DMS53 (cell line): Measurements from ENCODE around the gene SIGLEC11.
"Not testable (repeated sequence)": the region's sequence is repeated elsewhere in the genome, so short reads cannot be mapped to it uniquely, and the experiment has no call there.

Experiments
- DNase-seq: peaks from one replicate; lab custom pipeline; 2025; lab: John Stamatoyannopoulos, UW

SIGLEC11 gene, protein sequence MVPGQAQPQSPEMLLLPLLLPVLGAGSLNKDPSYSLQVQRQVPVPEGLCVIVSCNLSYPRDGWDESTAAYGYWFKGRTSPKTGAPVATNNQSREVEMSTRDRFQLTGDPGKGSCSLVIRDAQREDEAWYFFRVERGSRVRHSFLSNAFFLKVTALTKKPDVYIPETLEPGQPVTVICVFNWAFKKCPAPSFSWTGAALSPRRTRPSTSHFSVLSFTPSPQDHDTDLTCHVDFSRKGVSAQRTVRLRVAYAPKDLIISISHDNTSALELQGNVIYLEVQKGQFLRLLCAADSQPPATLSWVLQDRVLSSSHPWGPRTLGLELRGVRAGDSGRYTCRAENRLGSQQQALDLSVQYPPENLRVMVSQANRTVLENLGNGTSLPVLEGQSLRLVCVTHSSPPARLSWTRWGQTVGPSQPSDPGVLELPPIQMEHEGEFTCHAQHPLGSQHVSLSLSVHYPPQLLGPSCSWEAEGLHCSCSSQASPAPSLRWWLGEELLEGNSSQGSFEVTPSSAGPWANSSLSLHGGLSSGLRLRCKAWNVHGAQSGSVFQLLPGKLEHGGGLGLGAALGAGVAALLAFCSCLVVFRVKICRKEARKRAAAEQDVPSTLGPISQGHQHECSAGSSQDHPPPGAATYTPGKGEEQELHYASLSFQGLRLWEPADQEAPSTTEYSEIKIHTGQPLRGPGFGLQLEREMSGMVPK

GRCh38 chr19:49960980-49961379 lies at the start of gene SIGLEC11:
Gene SIGLEC11, minus strand, starts transcription at chr19:49961172. Its CDS starts 91 bp downstream, at chr19:49961081.
- DNase-seq = not testable (repeated sequence)

DNA sequence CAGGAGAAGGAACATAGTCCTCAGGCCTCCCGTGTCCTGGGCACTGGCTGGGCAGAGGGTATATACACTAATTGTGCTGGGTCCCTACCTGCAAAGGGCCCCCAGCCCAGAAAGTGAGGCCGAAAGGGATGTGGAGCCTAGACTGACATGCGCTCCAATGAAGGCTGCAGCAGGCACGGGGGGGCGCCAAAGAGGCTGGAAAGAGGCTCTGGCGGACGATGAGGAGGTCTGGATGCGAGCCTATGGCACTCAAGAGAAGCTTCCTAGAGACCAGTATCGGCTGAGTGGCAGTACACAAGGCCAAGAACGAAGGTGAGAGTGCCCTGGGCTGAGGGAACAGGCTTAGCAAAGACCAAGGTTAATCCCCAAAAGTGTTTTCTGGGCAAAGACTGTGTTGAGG lies 47.6 kb upstream of the SIGLEC11 start:
- DNase-seq = peak; percentile 18

DNA sequence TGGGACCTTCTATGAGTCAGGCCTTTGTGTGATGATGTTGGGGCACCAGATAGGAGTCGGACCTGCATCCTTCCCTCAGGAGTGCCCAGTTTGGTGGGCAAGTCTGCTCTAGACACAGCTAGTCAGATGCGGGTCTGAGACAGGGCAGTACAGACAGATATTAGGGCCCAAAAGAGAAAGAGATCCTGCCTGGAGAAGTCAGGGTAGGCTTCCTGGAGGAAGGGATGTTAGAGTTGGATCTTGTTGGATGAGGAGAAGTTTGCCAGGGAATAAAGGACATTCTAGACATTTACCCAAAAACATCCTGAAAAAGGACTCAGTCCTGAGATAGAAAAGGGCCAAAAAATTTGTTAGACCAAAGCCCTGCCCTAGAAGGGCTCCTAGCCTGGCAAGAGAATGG lies 47.0 kb upstream of the SIGLEC11 start:
- DNase-seq = no peak

GRCh38 chr19:50007170-50007569 lies 46.2 kb upstream of the SIGLEC11 start:
- no peak for DNase-seq

DNA sequence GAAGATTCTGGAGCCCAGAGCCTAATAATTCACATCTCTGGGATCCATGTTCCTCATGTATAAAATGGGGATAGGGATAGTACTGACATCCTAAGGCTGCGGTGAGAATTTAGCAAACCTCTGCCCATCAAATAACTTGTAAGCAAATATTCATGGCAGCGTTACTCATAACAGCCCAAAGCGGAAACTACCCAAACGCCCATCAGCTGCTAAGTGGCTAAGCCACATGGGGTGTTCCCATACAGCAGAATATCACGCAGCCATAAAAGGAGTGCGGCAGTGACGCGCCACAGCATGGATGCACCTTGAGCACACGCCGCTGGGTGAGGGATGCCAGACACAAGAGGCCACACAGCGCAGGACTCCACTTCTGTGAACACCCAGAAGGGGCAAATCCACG lies 44.5 kb upstream of the SIGLEC11 start:
- DNase-seq = no peak

- DNase-seq = peak; percentile 46
Observed at GRCh38 chr19:50003810-50004419, 42.9 kb upstream of the SIGLEC11 start.

DNA sequence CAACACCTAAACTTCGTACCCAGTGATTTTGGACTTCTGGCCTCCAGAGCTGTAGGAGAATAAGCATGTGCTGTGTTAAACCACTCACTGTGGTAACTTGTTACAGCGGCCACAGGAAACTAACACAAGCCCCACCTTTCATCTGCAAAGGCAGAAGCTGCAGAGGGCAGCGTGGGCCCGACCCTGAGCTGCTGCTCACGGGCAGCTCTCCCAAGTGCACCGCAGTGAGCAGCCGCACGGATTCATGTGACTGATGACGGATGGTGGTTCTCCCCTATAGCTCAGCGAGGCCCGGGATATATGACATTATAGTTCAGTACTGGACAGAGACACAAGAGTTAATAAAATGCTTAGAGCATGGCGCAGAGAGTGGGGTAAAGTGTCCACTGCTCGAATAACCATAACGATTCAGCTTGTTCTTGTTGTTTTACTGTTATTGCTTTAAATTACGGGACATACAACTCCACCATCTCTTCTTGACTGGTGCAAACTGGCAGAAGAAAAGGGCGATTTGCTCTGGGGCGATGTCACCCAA lies 42.3 kb upstream of the SIGLEC11 start:
- no peak for DNase-seq

DNA sequence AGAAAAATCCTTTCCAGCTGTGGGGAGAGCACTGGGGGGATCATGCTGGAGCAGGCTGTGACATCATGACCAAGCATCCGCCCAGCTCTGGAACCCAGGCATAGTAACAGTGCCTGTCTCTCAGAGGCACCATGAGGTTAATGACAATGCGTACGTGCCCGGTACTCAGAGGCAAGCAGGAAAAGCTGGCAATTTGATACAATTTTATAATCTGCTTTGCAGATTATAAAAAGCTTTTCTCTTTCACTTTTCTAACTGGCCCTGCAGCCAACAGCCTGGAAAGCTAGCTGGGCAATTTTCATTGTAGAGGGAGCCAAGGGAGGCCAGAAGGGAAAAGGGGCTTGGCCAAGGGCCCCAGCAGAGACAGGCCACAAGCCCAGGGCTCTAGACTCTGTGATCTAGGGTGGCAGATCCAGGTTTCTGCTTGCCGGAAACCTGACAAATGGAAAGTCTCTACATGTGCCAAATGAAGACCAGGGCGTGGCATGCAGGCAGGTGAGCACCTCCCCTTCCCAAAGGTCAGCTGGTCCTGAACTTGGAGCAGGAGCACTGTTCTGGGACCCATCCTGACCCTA lies 41.5 kb upstream of the SIGLEC11 start:
- no peak for DNase-seq

- no peak for DNase-seq
Observed at GRCh38 chr19:50001775-50002174, 40.8 kb upstream of the SIGLEC11 start.

- no peak for DNase-seq
Observed at GRCh38 chr19:50000841-50001557, 40.0 kb upstream of the SIGLEC11 start.

GRCh38 chr19:50000038-50000840 lies 39.3 kb upstream of the SIGLEC11 start:
- DNase-seq = no peak

GRCh38 chr19:49999371-50000010 lies 38.5 kb upstream of the SIGLEC11 start:
- no peak for DNase-seq

DNA sequence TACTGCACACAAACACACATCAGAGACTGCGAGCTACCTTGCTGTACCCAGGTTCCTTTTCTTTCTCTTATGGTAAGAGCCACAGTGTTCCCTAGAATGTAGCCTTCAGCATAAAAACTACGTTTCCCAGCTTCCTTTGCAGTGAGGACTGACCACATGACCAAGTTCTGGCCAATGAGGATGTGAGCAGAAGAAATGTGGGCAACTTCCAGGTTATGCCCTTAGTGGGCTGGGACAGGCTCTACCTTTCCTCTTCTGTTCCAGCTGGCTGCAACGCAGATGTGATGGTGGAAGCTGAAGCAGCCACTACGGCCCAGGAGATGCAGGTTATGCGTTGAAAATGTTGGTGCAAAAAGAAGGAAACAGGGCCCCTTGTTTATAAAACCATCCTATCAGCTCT lies 36.7 kb upstream of the SIGLEC11 start:
- peak; percentile 64 for DNase-seq

DNA sequence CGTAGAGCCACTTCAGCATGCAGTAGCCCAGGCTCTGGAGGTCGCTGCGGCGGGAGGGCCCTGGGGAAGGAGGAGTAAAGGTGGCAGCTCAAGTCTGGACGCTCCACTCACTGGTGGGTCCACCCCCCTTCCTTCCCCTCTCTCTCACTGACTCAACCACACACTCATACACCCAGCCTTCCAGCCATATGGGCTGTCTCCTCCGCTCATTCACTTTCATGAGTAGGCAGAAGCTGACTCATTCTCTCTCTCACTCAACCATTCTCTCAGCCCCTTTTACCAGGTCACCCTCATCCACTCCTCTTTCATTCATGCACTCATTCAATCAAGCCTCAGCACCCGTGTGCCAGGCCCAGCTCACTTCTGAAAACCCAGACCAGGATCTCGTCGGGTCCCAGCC lies 27.5 kb upstream of the SIGLEC11 start:
- peak; percentile 39 for DNase-seq

GRCh38 chr19:49988007-49988406 lies 27.0 kb upstream of the SIGLEC11 start:
- no peak for DNase-seq

DNA sequence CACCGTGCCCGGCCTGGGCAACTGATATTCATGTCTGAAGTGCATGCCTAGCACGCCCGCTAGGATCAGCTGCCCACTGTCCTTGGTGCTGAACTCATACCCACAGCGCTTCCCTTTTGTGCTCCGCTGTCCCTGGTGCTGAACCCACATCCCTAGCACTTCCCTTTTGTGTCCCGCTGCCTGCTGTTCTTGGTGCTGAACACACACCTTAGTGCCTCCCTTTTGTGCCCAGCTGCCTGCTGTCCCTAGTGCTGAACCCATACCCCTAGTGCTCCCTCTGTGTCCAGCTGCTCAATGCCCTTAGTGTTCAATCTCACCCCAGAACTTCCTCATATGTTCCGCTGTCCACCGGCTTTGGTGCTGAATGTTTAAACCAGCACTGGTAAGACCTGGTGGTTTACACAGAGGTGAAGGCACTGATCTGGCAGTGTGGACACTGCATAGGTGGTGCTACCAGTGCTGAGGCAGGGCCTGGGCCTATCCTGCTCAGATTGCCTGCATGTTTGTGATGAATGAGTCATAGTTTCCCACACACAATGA lies 26.3 kb upstream of the SIGLEC11 start:
- DNase-seq = peak; percentile 88

DNA sequence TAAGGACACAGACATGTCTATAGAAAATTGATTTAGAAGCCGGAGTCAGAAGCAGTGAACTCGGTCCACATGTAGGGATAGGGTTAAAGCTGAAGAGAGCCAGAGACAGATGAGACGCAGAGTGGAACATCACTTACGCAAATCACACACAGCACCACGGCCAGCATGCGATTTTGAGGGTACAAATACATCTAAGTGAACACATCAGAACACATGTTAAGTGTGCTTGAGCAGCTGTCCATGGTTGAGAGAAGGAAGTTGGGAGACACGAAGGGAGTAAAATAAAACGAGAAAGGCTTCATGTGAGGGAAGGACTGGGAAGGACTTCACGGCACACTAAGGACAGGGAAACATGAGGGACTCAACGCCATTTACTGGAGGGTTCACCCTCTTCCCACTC lies 25.4 kb upstream of the SIGLEC11 start:
- no peak for DNase-seq

- no peak for DNase-seq
Observed at GRCh38 chr19:49985871-49986270, 24.9 kb upstream of the SIGLEC11 start.

DNA sequence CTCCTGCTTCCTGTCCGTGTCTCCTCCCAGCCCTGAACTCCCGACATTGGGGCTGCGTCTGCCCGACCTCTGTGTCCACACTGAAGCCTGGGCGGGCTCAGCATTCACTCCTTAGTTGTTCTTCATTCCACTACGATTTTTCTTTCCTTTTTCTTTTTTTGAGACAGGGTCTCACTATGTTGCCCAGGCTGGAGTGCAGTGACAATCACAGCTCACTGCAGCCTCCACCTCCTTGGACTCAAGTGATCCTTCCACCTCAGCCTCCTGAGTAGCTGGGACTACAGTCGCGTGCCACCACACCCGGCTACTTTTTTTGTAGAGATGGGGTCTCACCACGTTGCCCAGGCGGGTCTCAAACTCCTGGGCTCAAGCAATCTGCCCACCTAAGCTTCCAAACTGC lies 23.5 kb upstream of the SIGLEC11 start:
- no peak for DNase-seq

- DNase-seq = peak; percentile 74
Observed at GRCh38 chr19:49983645-49984229, 22.8 kb upstream of the SIGLEC11 start.
